Activated naive CD4-positive, alpha-beta T cell treated with Interleukin-2 at 50 U/mL for 16 hours (primary cell): ENCODE results near the gene NFATC2.

Source experiments
- DNase-seq: peaks from one replicate; pipeline ENCODE4 v3.0.0-alpha.2; 2020

The NFATC2 gene

DNA sequence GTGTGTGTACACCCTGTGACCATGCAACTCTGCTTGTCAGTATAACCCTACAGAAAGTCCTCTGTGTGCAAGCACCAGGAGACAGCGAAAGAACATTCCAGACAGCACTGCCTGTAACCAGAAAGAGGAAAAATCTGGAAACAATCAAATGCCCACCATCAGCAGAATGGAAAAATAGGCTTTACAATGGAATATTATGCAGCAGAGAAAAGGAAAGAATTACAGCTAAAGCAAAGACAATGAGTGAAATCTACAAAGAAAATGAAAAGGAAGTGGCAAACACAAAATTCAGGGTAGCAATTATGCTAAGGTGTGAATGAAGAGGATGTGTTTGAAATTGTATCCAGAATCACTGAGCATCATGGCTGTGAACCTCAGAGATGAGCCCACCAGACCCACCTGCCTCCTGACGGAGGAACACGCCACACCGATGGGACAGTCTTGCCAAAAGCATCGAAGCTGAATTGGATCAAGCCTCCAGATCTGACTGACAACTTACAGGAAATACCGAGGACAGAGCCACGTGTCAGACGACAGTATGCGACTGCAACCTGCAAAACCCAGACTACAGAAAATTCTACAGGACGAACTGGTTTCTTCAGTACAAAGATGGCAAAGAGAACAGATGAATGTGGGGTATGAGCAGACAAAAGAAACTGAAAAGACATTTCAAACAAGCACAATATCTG is 133.2 kb downstream of the NFATC2 start:
- no peak for DNase-seq

DNA sequence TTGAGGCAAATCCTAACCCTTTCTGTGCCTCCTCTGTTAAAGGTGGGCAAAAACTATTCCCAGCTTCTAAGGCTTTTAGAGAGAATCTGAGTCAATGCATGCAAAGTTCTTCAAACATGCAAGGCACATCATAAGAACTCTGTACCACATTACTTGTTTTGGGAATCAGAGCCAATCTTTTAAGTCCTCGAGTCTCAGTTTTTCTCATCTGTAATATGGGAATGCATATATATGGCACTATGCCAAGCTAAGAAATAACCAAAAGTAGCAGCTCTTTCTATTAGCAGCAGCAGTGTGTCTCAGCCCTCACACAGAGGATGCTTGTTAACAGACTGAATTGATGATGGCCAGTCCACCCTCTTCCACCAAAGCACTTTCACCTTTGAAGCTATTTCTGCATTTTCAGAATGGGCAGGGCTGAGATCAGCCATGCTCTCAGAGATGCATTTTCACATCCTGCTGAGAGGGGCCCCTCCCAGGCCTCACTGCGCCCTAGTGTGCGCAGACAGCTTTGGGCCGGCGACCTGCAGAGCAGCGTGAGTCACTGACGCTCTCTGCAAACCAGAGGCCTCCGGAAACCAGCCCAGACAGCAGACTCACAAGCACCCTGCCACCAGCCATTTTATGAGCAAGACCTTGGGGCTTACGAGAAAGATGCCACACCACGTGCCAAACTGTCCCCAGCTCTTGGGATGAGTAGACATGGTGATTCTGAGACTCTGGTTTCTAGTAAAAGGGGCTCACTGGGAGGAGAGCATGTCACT is 138.0 kb downstream of the NFATC2 start:
- DNase-seq = peak; percentile 93

DNA sequence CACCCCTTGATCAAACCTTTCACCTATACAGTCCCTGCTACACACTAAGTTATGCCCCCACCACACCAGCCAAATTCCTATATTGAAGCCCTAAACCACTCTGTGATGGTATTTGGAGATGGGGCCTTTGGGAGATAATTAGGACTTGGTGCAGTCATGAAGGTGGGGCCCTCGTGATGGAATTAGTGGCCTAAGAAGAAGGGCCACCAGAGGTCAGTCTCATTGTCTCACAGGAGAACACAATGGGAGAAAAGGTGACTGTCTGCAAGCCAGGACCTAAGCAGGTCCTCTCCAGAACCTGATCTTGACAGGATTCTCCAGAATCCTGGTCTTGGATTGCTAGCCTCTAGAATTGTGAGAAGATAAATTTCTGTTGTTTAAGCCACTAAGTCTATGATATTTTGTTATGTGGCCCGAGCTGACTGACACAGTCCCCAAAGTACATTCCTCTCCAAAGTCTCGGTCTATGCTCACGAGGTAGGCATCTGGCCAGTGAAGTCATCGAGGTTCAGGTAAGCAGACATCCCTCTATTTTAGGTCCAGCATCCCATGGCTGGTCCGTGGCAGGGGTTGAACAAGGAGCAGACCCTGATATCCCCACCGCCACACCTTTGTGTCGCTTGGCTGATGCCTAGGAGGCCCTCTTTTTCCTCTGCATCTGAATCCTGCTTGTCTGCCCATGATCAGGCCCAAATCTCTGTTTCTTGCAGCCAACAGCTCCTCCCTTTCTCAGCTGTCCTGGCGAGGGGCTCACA is 138.9 kb downstream of the NFATC2 start:
- no peak for DNase-seq

DNA sequence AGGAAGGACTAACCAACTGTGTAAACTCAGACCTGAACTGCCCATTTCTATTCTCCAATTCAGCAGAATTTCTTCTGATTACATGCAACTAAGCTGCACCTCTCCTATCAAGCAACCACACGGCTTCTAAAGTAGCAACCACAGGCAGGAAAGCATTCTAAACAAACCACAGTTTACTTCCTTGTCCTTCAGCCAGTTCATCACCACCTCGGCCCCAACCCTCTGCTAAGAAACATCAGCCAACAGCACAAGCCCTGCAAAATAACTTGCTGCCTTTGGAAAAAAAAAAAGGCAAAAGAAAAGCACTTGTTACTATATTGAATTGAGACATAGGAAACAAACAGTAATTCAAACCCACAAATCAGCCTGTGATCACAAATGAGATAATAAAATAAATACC is 140.3 kb downstream of the NFATC2 start:
- peak; percentile 36 for DNase-seq

DNA sequence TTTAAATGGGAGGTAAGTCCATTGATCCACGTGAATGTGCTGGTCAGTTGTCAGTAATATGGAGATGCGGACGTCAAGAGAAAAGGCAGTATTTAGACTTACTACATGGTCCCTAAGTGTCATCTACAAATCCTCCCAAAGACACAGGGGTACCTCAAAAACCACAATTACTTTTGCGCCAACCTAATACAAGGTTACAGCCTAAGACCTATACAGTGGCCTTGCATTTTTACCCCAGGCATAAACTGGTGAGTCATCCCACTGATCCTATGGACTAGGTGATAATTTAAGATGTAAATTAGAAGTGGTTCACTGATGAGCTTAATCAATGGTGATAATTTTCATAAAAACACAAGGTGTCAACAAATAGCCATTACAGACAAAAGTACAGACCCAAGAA is 141.0 kb downstream of the NFATC2 start:
- no peak for DNase-seq

DNA sequence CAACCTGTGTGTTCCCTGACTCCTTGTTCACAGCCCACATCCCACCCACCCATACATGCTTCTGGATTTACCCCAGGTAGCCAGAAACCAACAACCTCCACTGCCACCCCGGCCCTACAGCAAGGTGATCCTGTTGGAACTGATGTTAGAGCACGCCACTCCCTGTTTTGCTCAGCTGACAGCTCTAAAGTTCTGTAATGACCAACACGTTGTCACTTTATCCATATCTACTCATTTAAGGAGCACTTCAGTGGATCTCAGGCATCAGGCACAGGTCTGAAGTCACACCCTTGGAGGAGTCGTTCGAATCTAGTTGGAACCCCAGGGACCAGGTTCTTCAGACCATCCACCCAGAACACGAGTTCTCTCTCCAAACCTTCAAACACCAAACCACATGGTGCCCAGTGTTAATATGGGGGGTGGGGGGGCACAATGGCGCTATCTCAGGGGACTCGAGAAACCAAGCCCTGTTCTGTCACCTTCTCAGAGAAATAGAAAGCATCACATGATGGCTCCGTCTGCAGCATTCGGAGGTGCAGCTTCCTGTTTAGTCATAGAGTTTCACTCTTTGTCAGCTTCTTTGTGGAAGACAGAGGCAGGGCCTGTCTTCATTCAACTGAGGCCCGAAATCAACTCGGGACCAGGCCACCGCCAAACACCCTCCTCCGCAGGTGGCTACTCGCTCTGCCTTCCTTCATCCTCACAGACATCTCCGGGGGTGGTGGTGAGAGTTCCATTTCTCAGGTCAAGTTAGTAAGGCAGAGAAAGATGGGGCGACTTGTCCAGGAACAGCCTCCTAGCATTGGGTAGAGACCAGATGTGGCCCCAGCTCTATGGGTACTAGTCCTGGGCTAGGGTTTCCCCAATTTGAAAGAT is 142.2 kb downstream of the NFATC2 start:
- DNase-seq = peak; percentile 78

DNA sequence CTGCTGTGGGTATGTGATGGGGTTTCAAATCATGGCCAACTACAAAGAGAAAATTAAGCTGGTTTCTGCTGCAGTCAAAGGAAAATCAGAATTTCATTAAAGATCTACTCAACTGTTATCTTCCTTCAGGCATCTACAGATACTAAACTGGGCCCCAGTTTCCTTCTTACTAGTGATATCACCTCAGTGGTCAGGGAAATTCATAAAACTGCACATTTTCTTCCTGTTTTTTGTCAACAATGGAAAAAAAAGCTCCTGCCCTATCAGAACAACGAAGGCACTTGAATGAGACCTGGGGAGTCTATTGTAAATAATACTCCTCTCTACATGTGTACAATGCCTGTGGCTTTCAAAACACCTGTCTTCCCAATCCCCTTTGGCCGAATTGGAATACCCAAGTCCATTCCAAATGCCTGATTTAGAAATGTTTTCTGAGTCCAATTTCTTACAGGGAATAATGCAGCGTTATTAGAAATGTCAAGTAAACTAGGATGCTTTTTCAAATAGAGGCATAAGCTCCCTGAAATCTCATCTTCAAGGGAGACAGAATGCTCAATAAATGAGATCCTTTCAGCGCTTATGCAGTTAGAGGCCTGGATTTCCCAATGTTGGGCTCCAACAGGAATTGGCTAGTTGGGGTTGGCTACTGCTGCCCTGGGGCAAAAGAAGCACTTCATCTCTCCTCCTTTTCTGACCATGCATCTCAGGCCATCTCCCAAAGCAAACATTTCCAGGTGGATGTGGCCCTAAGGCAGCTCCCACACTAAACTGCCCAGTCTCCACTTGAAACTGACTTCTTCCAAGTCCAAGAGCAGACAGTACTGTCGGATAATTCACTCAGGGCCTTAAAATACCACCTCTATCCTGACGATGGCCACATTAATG is 143.3 kb downstream of the NFATC2 start:
- DNase-seq = no peak

DNA sequence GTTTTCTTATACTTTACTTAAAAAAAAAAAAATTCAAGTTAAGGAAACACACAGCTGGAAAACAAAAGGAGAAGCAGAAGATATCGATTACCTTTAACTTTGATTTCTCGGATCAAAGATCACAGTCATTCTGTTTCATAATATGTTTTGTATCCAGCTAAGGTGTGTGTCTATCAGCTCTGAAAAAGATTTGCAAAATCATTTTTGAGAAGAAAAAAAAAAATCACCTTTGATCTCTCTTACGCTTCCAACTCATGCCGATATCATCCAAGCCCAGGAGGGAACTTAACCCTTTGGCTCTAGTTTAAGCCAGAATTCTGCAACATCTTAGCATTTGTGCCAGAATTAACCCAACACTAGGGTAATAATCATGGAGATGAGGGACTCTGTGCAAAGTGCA is 144.0 kb downstream of the NFATC2 start:
- DNase-seq = no peak

DNA sequence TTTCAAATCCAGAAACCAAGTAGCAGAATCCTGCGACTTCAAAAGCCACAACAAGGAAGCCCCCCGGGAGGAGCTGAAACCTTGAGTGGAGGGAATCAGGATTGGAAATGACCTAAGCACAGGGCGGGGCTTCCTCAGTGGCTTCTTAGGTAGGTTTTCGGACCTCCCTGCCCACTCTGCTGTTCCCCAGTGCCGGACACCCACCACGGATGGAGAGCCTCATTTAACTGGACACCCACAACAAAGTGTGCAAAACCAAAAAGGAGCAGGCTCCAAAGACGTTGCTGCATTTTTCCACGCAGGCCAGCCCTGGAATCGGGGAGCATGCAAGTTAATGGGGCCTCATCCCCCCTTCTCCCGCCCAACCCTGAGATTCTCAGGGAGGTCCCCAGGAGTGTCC is 144.4 kb downstream of the NFATC2 start:
- DNase-seq = no peak

DNA sequence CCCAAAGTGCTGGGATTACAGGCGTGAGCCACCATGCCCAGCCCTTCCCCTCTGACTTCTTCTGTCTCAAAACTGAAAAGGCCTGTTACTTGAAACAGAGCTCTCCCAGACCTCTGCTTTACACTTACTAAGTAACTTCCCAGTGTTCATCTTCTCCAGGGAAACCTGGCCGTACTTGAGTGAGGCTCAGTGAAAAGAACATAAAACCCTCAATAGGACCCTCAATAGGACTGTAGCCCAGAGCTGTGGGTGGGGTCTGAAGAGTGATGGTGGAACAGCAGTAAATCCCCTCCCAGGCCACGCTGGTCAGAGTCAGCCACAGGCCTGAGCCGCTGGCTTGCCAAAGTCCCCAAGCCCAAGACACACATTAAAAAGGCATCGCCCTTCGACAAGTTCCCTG is 145.4 kb downstream of the NFATC2 start:
- no peak for DNase-seq

DNA sequence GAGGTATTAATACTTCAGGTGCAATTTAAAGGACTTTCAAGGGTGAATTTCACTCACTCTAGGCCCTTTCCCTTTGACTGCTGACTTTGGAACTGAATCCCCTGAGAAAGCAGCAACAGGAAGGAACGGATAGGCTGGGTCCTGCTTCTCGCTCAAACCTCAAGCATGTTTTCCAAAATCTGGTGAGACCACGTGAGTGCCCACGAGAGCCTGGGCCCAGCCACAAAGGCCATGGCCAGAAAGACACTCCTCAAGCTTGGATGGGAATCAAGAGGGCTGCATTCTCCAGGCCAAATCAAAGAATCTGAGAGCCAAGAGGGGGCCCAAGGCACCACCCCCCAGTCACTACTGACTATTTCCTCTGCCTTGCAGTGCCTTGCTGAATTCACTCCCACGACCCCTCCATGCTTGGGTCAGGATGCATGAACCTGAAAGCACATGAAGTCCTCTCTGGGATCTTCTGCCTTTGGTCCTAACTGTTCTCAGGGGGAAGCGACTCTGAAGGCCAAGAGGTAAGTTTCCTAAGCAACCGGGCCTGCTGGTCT is 146.1 kb downstream of the NFATC2 start:
- DNase-seq = no peak

DNA sequence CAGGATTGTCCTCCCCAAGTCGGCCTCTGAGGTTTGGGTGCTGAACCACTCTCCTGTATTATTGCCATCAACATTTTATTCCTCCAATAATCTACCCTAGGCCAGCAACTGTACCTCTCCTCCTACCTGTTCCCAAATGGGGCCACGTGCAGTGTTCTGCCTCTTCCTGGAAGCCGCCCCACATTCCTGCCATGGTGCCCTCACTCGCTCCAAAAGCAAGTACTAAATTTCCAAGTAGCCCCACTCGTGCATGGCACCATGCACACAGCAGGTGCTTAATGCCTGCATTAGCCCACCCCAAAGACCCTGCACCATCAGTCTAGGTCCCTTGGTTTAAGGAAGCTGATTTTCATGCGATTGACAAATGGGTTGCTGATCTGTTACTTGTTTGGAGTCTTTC is 147.8 kb downstream of the NFATC2 start:
- DNase-seq = no peak

DNA sequence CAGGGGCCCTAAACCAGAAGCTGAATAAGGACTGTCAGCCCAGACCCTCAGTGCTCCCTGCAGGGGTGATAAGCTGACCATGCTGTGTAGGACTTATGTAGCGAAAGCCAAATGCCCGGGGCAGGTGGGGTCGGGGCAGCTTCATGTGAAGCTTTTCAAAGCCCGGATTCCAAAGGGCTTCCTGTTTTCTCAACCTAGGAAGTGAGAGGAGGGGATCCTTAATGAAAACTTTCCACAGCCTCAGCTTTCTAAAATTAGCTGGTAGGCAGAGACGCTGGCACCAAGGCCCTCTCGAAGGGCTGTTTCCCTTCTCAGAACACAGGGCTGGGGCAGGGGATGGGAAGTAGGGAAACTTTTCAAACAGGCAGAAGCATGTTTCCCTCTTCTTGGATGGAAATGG is 148.9 kb downstream of the NFATC2 start:
- DNase-seq = no peak

DNA sequence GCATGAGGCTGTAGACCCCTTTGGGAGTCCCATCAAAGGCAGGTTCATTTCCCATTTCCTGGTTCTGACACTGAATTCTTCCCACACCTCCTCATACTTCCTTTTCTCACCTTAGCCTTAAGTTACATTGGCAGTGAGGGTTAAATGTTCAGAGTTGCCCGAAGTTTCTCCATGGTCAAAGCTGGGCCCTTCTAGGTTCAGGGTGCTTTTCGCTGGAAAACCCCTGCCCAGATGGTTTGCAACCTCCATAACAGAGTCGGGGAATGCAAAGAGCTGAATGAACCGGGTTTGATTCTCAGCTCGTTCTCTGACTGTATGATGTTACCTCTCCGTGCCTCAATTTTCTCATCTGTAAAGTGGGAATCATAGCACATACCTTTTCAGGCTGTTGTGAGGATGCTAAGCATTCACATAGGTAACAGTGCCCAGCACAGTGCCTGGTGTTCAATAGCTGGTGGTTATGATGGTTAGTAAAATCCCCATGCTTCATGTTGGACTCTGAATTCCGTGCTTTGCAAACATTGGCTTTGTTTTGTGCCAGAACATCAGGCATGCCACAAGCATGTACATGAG is 149.8 kb downstream of the NFATC2 start:
- DNase-seq = no peak

DNA sequence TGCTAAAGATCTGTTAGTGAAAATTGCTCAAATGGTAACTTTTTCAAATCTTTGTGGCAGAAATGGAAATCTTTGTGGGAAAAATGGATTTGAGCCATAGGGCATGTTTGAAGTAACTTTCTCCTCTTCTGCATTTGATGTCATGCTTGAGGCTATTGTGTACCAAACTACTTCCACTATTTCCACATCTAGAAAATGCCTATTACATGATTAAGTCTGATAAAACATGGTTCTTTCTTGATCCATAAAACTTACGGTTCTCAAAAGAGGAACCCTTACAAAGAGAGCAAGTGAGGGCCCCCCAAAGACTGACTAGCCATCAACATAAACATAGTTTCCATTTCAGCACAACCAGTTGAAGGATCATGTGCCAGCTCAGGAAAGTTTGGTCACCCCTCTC is 150.6 kb downstream of the NFATC2 start:
- DNase-seq = no peak

DNA sequence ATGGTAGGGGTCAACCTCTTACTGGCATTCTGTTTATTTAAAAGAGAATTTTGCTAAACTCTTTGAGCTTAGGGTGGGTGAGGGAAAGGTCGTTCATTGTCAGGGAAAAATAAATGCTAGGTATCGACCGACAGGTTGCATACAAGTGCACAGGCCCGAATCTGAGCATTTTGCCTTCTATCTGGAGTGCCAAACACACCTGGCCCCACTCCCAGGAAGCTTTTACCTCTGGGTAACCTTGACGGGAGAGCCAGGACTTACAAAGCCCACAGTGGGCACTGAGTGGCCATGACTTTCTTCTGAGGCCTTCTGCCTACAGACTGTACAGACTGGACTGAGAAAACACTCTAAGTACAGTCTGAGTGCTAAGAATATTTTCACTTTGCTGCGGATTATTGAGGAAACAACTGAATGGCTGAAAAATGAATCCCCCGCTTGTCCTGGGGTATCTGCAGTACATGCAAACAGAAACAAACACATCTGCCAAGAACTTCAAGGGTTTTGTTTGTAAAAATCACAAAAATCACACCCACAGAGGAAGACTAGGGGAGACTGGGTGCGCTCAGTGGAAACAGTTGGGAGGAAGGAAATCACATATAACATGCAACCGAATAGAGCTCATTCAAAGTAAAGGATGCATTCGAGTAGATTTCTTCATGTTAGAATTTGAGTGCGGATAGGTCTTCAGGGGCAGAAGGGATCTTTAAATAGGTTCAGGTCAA is 152.8 kb downstream of the NFATC2 start:
- no peak for DNase-seq

DNA sequence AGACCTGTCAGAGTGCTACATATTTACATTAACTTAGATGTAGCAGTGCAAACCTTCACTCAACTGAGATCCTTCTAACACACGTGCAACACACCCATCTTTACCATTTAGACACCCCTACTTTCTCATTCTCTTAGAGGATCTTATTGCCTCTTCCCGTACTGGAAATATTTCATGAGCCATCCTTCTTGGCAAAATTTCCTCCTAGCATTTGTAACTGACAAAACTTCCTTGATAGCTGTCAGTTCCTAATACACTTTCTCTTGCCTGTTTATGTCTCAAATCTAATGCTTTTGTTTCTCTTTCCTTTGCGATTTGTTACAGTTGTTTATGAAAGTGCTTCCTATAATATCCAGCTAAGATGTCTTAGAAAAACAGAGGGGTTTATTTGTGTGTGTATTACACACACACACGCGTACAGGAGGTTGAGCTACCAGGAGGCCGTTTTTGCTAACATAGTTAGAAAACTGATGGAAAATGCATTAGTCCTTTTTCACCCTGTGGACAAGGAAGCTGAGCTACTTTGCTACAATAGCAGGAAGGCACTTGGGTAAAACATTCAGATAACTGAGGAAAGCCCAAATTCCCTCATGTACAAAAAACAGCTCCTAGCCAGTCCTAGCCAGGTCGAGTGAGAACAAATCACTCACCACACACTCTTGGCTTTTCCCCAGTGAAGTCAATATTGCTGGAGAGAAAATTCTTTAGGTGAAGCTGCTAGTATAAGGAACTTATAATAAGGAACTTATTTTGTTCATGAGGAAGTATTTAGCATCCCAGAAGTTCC is 153.6 kb downstream of the NFATC2 start:
- DNase-seq = no peak

DNA sequence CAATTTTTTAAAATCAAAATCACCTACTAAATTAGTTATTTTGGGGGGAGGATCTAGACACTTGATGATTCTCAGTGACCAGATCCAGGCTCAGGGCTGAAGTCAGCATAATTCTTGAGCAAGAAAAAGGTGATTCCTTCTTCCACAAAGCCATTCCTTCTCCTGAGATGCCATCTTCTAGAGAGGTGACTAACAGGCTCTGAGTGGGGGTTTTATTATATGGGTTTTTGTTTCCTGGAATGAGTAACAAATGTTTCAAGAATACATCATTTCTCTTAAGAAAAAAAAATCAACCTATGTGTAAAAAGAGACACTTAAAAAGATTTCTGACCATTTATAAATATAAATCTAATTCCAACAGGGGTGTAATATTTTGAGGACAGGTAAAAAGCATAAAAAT is 154.3 kb downstream of the NFATC2 start:
- no peak for DNase-seq

DNA sequence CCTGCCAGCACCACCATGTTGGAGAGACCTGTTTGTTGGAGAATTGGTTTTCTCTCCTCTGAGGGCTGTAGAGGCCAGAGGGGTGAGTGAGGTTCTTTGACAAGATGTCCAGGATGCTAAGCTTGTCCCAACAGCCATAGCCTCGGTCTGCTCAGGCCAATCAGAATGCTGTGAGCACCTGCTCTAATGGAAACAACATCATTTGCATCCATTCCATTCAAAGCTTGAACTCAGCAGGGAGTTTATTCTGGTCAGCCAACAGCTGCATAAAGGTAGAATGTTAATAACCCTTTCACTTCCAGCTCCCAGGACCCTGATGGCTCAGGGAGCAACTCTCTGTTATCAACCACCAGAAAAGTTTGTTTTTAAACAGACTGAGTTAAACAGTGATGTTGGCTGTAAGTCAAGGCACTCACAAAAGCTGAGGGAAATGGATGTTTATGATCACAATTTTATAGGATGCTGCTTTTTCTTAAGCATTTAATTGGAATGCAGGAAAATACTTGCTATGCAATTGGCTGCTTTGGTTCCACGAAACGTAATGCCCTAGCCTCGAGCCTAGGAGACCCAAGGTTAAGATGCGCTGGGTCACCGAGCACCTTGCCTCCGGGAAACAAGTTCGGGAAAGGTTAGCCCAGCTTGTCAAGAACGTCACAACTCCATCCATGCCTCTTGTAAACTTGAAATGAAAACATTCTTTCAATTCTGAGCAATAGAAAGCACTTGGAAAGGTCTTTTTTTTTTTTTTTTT is 155.2 kb downstream of the NFATC2 start:
- no peak for DNase-seq
